AG04450 (cell line): Measurements from ENCODE around the gene EXTL1. TPM values are rescaled to one million over a fixed set of nuclear protein-coding genes. Genes with fewer than 3 reads are reported as not detected.
"Not testable (repeated sequence)": the region's sequence is repeated elsewhere in the genome, so short reads cannot be mapped to it uniquely, and the experiment has no call there.

Experiments used
- CTCF ChIA-PET: fragments of 300-600, 350-600 bp; formaldehyde crosslinking; extraction: SDS; loops from one replicate; lab custom pipeline; 2022; ENCODE audit warnings: antibody characterized with exemption, inconsistent platforms; lab: Charles Lee
- POLR2A ChIA-PET: fragments of 350-600 bp; formaldehyde crosslinking; extraction: SDS; loops from one replicate; lab custom pipeline; 2021; ENCODE audit warnings: antibody characterized with exemption, inconsistent platforms; lab: Yijun Ruan, JAX
- DNase-seq: peaks from one replicate; pipeline ENCODE4 v3.0.0-alpha.2; 2011; ENCODE audit warnings: low read depth, low spot score
- H3K27ac ChIP-seq: one replicate; pipeline ENCODE4 v1.5.1; 2012; ENCODE audit warnings: low read depth, low read length, control low read depth
- H3K27me3 ChIP-seq: one replicate; pipeline ENCODE4 v1.6.0; 2012; ENCODE audit warnings: low read length; ENCODE audit not compliant: control insufficient read depth, insufficient read depth
- H3K4me3 ChIP-seq: 2 replicates; pipeline ENCODE4 v1.5.1; 2011; ENCODE audit warnings: mild to moderate bottlenecking, low read depth, low read length, control low read depth
- H3K9me3 ChIP-seq: 2 replicates; pipeline ENCODE4 v1.5.1; 2012; ENCODE audit warnings: low read length; ENCODE audit not compliant: control insufficient read depth, insufficient read depth
- polyA plus RNA-seq: library from polyadenylated mRNA; depleted of rRNA; stranded (reverse); fragments of >200 nt; gene quantifications from 2 replicates; pipeline ENCODE4 v1.2.3, GENCODE V29; 2011
- TF ChIP-seq, protein P1 (sequence below): IDR thresholded peaks from 2 replicates; pipeline ENCODE4 v1.5.1; 2011; ENCODE audit warnings: low read depth, low read length, control low read depth, inconsistent platforms

Gene EXTL1
- polyA plus RNA-seq, 1 experiment = 1.3 TPM

GRCh38 chr1:25978403-25978802 is 43.2 kb upstream of the EXTL1 start:
- CTCF ChIA-PET = no interaction called here
- TF ChIP-seq, protein P1, sequence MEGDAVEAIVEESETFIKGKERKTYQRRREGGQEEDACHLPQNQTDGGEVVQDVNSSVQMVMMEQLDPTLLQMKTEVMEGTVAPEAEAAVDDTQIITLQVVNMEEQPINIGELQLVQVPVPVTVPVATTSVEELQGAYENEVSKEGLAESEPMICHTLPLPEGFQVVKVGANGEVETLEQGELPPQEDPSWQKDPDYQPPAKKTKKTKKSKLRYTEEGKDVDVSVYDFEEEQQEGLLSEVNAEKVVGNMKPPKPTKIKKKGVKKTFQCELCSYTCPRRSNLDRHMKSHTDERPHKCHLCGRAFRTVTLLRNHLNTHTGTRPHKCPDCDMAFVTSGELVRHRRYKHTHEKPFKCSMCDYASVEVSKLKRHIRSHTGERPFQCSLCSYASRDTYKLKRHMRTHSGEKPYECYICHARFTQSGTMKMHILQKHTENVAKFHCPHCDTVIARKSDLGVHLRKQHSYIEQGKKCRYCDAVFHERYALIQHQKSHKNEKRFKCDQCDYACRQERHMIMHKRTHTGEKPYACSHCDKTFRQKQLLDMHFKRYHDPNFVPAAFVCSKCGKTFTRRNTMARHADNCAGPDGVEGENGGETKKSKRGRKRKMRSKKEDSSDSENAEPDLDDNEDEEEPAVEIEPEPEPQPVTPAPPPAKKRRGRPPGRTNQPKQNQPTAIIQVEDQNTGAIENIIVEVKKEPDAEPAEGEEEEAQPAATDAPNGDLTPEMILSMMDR = no peak
- DNase-seq = no peak
- POLR2A ChIA-PET = no interaction called here
- no peaks in the 10 kb centered on the region for H3K27me3 ChIP-seq
- no peak overlapping the region for H3K27ac ChIP-seq
- H3K9me3 ChIP-seq = no peaks in the 10 kb centered on the region
- no peak overlapping the region for H3K4me3 ChIP-seq

- ChIA-PET CTCF (no interaction called here), POLR2A (no interaction called here)
- TF ChIP-seq, protein P1 = no peak
- no peak for DNase-seq
- H3K27me3 ChIP-seq = no peaks in the 10 kb centered on the region
- no peak overlapping the region for H3K27ac ChIP-seq
- no peak overlapping the region for H3K4me3 ChIP-seq
- H3K9me3 ChIP-seq = no peaks in the 10 kb centered on the region
Measured at GRCh38 chr1:25979210-25979609, 42.4 kb upstream of the EXTL1 start.

- no peaks in the 10 kb centered on the region for H3K9me3 ChIP-seq
- POLR2A ChIA-PET = no interaction called here
- H3K27me3 ChIP-seq = no peaks in the 10 kb centered on the region
- H3K4me3 ChIP-seq = no peak overlapping the region
- no peak overlapping the region for H3K27ac ChIP-seq
- CTCF ChIA-PET = no interaction called here
- TF ChIP-seq, protein P1 = no peak
- DNase-seq = no peak
Measured at GRCh38 chr1:25985171-25985570, 36.4 kb upstream of the EXTL1 start.

DNA sequence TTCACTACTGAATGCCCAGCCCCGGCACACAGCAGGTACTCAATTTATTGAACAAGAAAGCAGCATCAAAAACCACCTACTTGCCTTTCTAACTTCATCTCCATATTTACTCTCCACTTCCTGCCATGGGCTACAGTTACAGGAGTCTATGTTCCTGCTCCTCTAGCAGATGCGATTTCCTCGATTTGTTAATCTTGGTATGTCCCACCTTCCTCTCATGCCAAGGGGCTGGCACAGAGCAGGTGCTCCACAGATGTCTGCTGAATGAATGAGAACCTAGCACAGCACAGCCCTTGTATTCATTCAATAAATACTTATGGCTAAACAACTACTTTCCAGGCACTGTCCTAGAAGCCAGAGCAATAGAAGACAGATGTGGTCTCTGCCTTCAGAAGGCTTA is 35.9 kb upstream of the EXTL1 start:
- no peaks in the 10 kb centered on the region for H3K9me3 ChIP-seq
- ChIA-PET POLR2A (no interaction called here), CTCF (interaction anchor here (1.0 kb wide), 1 partner anchor 90 kb away, joined by 4 read pairs; no protein-coding TSS in a partner anchor)
- DNase-seq = no peak
- H3K27me3 ChIP-seq = no peaks in the 10 kb centered on the region
- TF ChIP-seq, protein P1 = no peak
- H3K27ac ChIP-seq = no peak overlapping the region
- H3K4me3 ChIP-seq = no peak overlapping the region

GRCh38 chr1:25986773-25987172 is 34.8 kb upstream of the EXTL1 start:
- CTCF ChIA-PET = interaction anchor here (0.7 to 1.9 kb wide), 5 partner anchors 11 to 467 kb away, joined by 3 to 7 read pairs (median 4); partner anchors contain the start of gene PAFAH2
- H3K27me3 ChIP-seq, DNase-seq, H3K9me3 ChIP-seq, H3K4me3 ChIP-seq, POLR2A ChIA-PET, H3K27ac ChIP-seq: not testable (repeated sequence)
